Islet precursor cell (in vitro differentiated cells): ENCODE data around the gene MRM2.
"Not testable (repeated sequence)": the region's sequence is repeated elsewhere in the genome, so short reads cannot be mapped to it uniquely, and the experiment has no call there.

ENCODE experiments used
- DNase-seq: peaks from one replicate; pipeline ENCODE4 v3.0.0-alpha.2; 2018

Gene MRM2

DNA sequence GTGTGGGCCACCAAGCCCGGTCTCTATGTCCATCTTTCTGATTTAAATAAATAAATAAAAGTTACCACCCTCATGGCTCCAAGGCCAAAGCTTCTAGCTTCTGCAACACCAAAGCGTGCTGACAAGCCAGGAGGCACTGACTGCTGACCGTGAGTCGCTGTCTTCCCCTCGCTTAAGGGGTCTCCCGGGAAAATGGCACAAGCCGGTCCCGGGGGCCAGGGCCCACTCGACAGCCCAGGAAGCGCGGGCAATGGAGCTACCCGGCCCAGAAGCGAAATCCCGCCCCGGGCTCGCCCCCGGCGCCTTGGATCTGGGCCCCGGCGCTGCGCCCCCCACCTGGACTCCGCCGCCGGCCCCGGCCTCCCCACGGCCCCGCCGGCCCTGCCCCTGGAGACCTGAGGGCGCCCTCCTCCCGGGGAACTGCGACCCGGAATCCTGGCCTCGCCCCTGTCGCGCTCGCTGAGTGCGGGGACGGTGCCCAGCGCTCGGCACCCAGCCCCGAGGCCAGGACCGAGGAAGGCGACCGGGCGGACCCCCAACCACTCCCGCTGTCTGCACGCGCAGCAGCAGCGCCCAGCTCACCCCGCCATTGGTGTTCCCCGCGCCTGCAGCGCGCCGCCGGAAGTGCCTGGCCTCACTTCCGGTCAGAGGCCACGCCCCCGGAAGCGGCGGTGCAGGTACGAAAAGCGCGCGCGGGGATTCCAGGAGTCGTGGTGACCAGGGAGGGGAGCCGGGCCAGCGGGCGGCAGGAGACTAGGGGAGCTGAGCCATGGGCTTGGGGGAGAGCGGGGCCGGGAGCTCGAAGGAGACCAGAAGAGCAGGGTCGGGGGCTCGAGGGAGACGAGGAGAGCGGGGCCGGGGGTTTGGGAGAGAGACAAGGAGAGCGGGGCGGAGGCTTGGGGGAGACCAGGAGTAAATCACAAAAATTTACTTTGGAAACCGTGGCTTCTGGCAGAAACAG is at the start of gene MRM2, which contains the start of gene NUDT1:
Gene MRM2, minus strand, starts transcription at position 626 of the 961 bp plus-strand sequence. Its CDS starts 36 bp downstream, at position 590.
Gene NUDT1, plus strand, starts transcription at position 647 of the 961 bp plus-strand sequence. CDS start 2,349 bp downstream, outside the sequence.
- peak; percentile 92 for DNase-seq

DNA sequence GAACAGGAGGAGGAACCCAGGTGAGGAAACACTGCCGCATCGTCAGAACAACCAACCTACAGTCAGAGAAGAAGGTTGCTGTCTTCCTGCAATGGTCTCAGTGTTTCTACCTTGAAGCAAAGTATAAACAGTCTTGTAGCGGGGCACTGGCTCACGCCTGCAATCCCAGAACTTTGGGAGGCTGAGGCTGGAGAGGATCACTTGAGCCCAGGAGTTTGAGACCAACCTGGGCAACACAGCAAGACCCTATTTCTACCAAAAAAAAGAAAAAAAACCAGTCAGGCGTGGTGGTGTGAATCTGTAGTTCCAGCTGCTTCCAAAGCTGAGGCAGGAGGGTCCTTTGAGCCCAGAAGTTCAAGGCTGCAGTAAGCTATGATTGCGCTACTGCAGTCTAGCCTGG is 48.9 kb upstream of the MRM2 start:
- no peak for DNase-seq

DNA sequence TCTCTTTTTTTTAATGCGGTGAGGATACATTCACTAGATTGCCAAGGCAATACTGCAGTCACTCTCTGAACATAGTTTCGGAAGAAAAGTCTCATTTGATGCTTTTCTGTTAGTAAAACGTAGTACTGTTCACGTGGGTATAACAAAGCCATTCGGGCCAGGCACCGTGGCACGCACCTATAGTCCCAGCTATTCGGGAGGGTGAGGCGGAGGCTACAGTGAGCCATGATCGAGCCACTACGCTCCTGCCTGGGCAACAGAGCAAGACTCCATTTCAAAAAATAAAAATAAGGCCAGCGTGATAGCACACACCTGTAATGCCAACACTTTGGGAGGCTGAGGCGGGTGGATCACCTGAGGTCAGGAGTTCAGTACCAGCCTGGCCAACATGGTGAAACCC is 47.6 kb upstream of the MRM2 start:
- no peak for DNase-seq

DNA sequence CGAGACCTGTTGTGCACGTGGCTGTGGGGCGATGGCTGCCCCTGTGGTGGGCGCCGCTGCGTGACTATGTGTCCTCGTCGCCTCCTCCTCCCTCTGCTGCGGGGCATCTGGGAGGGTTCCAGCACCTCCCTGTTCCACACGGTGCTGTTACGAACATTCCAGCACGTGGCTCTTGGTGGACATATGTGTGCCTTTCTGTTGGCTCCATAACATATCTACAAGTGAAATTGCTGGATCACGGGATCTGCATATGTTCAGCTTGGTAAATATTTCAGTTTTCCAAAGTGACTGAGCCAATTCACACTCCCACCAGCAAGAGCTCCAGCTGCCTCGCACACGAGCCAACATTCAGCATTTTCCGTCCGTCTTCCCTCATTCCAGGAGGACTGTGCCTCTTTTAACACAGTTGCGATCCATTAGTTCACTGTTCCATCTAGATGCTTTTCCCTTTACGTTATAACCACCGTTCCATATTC is 47.1 kb upstream of the MRM2 start:
- no peak for DNase-seq

DNA sequence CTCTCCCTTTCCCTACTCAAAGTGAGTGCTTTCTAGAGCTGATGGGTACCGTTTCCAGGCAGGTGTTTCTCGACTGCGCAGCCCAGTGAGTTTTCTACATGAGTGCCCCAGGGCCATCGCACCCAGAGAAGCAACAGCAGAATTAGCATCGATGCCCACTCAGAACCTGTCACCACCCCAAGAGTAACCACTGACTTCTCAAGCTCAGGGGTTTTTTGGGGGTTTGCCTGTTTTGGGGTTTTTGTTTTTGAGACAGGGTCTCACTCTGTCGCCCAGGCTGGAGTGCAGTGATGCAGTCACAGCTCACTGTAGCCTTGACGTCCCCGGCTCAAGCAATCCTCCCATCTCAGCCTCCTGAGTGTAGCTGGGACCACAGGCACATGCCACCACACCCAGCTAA is 46.5 kb upstream of the MRM2 start:
- no peak for DNase-seq

DNA sequence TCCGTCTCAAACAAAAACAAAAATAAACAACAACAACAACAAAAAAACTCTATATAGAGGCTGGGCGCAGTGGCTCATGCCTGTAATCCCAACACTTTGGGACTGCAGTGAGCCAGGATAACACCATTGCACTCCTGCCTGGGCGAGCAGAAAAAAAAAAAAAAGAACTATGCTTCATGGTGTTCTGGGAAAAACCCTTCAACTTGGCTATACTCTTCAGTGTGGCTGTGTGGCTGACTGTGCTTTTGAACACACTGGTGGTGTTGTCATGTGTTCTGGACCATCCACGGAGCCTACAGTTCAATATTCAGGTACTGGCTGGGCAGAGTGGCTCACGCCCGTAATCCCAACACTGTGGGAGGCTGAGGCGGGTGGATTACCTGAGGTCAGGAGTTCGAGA is 45.7 kb upstream of the MRM2 start:
- no peak for DNase-seq

DNA sequence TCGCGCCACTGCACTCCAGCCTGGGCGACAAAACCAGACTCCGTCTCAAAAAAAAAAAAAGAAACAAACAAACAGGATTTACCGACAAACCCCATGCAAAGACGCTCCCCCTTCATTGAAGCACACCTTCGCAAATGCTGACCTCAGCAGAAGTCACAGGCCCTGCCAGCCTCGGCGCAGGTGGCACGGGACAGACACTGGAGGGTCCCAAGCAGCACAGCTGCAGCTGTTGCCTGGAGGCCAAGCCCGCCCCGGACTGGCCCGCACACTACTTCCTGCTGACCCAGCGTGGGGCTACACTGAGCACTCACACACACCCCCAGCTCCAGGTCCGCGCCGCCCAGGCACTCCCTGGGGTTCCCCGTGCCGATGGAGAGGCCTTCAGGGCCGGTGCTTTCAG is 41.1 kb upstream of the MRM2 start:
- DNase-seq, result no peak

DNA sequence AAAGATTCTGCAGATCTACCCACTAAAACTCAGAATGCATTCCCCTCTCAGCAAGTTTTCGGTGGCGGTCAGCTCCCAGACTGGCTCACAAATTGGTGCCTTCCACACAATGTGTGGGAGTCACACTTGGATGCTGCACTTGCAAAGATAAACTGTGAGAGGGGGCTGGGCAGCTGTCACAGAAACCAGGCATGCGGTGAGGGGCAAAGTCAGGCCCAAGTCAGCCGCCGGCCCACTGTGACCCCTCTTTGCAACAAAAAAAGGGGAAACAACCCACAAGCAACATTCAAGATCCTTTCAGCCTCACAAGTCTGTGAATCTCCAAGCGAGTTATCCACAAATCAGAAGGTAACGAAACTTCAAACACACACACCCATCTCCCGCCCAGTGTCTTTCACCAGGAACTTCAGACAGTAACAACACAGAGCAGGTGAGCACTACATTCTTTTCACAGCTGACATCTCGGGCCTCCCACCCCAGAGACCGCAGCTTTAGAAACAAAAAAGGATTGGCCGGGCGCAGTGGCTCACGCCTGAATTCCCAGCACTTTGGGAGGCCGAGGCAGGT is 40.3 kb upstream of the MRM2 start:
- DNase-seq, result no peak

DNA sequence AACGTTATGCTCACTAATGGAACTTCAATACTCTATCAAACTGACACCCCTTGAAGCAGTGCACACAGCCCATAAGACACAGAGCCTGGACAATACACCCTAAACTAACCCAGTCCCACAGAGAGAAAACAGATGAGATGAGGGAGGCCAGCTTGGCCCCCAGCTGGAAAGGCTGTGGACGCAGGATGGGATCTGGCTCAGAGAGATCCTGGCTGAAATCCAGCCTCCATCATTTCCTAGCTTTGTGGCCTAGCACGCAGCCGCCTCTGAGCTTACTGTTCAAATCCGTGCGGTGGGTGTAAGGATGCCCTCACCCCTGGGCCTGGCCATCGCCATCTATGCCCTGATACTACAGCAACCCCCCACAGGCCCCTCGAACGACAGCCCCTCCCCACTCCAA is 39.5 kb upstream of the MRM2 start:
- DNase-seq, result no peak

DNA sequence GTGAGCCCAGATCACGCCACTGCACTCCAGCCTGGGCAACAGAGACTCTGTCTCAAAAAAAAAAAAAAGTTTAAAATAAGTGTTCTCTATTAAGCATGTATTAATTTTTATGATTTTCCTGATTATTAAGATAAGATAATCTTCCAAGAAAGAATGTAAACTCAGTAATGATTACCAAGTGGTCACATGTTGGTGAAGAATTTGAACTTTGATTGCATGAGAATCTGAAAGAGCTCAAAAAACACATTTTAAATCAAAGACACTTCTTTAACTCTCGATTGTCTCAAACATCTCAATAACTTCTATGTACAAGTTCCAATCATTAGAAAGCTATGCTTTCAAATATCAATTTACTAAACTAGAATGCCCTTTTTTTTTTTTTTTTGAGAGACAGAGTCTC is 38.4 kb upstream of the MRM2 start:
- DNase-seq, result no peak

DNA sequence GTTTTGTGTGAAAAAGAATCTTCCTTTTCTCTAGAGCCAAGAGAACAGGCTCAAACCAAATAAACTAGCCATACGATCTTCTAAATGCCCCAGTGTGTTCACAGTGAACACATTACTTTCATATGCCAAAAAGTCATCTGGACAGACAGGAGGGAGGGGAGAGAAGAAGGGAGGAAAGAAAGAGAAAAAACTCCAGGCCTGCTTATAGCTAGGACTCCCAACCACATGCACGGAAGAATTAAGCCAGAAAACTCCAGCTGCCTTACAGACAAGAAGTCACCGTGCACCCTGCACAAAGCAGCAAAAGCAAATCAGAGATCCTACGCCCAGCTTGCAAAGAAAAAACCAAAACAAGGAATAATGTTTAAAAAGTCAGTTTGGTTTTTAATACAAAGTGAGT is 37.9 kb upstream of the MRM2 start:
- no peak for DNase-seq

DNA sequence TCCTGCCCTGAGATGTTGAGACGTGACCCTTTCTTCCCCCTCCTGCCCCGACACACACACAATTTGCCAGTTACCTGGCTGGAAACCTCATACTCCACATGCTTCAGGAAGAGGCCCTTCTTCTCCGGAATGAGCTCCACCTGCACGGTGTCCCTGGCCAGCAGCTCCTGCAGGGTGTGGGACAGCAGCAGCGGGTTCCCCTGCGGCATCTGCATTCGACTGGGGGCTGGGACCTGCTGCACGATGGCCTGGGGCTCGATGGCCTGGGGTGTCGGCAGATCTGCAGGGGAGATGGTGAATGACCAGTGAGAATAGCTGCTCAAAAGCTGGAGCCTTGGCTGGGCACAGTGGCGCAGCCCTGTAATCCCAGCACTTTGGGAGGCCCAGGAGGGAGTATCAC is 36.0 kb upstream of the MRM2 start:
- no peak for DNase-seq

DNA sequence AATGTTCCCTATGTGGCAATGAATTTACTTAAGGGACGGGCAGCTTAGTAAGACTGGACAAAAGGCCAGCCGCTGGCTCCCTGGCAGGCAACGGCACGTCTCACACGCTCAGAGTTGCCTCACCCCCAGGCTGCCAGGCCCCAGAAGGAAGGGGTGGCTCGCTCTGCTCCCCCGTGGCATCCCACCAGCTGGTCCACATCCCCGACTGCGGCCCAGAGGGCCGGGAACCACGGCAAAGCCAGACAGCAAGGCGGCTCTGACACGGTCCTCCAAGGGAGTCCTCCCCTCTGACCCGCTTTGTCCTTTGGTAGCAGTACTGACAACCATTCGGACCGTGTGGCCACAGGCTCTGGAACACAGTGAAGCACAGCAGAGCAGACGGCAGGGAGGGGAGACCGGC is 34.1 kb upstream of the MRM2 start:
- no peak for DNase-seq

DNA sequence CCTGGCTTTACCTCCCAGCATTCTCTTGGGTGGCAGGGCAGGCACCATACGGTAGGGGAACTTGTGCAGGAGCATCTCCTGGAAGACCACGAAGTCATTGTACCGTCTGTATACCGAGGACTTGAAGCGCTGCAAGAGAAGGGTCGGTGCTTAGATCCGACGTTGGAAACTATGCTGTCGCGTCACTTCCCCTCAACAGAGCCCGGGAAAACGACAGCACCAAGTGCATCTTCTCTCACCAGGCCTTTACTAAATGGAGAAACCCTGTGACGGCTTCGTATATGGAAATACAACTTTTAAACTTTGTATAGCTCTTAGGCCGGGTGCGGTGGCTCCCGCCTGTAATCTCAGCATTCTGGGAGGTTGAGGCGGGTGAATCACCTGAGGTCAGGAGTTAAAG is 33.1 kb upstream of the MRM2 start:
- no peak for DNase-seq

DNA sequence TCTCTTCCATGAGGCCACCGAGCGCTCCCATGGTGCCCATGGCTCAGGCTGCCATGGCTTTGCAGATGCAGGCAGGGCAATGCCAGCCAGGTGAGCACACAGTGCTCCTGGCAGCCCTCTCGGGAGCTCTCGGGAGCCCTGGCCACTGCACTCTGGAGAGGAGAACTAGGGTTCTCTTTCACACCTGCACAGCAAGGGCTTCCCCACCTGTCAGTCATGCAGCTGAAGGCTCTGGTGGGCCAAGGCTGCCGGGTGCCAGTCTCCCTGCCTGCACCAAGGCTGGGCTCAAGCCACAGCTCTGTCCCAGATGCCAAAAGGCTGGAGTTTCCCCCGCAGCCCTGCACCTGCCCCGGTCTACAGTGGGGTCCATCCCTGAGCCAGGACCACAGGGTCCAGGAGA is 32.7 kb upstream of the MRM2 start:
- DNase-seq, result no peak

DNA sequence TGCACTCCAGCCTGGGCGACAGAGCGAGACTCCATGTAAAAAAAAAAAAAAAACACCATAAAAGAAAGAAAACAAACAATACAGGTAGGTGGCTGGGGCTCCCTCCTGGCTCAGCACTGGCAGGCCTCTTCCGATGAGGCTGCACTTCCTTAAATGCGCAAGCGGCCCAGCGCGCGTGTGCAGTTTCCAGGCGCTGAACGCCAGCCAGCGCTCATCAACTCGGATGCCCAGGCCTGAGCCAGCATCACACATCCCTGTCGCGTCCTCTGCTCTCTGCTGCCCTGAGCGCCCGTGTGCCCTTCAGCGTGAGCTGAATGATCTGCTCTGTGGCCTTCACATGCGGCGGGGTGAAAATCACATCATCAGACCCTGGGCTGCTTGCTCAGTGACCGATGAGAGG is 31.9 kb upstream of the MRM2 start:
- DNase-seq, result no peak

DNA sequence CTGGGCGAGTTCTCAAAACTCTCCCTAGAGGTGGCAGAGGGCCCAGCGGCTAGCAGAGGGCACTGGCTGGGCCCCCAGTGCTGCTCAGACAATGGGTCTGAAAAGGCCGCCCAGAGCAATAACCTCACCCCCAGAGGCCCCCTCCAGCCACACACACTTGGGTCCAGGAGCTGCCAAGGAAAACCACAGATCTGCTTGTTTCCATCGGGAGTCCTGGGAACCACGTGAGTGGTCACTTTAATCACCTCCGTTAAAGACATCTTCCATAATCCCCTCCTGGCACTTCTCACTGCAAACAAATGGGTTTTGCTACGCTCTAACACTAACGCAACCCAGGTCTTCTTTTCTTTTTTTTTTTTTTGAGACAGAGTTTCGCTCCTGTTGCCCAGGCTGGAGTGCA is 30.0 kb upstream of the MRM2 start:
- DNase-seq, result no peak

DNA sequence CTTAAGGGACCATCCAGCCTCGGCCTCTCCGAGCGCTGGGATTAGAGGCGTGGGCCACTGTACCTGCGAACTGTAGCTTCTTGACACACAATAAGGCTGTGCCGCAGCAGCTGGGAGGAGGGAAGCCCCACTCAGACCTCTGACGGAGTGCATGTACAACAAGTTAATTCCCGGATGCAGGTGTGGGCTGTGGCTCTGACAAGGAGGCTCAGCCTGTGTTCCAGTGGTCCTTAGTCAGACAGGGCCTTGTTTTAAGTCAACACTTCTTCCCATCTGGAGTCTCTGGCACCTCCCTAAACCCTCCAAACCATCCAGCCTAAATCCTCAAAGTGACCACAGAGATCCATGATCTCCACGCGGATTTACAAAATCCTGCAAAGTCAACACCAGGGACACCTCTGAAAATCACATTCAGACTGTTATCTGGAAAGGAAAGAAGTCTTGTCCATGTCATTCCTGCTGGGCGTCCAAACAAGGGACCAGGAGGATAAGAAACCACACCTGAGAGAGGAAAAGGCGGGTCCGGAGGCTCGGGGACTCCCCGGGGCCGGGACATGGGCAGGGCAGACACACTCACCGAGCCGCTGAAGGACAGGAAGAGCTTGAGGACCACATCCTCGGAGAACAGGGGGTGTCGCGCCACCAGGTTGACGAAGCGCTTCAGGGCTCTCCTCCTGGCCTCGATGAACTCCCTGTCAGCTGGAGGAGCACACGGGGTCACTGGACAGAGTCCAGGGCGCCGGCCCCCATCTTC is 29.4 kb upstream of the MRM2 start:
- no peak for DNase-seq

DNA sequence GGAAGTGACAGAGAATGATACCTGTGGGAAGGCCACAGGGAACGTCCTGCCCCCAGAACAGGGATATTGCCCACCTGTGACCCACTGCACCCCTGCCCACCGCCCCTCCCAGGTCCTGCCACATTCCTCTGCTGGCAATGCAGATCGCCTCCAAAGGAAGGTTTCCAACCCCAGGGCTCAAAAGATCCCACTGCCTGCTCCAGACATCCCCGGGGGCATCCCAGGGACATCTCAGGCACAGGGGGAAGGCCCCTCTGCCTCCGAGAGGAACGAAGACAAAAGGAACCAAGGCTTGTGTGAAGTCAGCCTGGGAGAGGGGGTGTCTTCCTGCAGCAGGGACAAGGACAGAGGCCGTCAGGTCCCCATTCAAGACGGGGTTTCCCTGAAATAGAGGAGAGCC is 28.5 kb upstream of the MRM2 start:
- no peak for DNase-seq

DNA sequence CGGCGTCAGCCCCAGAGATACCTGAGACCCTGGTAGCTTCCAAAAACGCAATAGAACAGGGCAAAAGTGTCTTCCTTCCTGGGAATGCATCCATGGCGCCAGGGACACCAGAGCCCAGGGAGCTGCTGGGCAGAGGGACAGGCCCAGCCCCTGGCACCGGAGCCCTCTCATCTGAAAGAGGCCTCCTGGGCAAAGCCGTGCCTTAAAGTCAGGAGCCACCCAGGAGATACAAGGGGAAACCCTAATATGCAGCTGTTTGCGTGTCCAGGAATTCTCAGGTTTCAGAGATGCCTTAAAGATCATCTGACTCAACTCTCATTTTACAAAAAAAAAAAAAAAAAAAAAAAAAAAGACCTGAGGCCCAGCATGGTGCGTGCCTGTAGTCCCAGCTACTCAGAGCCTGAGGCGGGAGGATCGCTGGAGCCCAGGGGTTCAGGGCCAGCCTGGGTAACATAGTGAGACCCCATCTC is 28.0 kb upstream of the MRM2 start:
- DNase-seq, result no peak

DNA sequence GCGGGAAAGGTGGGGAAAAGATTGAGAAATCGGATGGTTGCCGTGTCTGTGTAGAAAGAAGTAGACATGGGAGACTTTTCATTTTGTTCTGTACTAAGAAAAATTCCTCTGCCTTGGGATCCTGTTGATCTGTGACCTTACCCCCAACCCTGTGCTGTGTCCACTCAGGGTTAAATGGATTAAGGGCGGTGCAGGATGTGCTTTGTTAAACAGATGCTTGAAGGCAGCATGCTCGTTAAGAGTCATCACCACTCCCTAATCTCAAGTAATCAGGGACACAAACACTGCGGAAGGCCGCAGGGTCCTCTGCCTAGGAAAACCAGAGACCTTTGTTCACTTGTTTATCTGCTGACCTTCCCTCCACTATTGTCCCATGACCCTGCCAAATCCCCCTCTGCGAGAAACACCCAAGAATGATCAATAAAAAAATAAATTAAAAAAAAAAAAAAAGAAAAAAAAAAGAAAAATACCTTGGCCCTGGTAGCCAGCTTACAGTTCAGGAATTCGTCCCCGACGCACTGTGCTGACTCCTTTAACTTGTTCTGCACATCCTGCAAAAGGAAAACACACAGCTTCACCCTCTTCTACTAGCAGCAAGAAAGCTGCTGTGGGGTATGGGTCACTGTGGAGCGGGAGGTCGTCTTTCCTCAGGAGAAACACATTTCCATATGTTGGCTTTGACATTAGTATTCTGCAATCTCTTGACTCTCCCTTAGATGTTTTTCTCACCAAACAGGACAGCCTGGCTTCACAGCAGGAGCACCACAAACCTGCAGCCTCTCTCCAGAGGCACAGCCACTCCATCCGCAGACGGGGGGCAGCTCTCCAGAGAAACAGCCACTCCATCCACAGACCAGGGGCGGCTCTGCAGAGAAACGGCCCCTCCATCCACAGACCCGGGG is 27.3 kb upstream of the MRM2 start:
- DNase-seq, result not testable (repeated sequence)

DNA sequence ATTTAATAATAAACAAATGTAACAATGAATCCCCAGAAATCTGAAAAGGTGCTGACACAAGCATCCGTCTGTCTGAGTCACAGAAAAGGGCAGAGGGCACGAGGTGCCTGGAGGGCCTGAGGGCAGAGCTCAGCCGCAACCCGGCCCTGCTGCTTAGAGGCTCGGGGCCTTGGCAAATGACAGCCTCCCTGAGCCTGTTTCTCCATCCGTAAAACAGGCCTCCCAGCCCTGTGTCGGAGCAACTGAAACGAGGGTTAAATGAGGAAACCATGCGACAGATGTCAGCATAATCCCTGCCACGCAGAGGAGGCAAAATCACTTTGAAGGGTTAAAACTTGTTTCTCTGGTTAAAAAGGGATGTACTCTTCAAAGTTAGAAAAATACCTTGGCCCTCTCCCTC is 24.9 kb upstream of the MRM2 start:
- peak; percentile 81 for DNase-seq
